GM19395 (cell line): ENCODE data around the gene CD276.

Experiments
- ATAC-seq: cut with Tn5 transposase; IDR thresholded peaks from one replicate; pipeline ENCODE4 v1.9.1; 2021; ENCODE audit warnings: mild to moderate bottlenecking, moderate library complexity; ENCODE audit not compliant: unreplicated experiment

CD276 gene

DNA sequence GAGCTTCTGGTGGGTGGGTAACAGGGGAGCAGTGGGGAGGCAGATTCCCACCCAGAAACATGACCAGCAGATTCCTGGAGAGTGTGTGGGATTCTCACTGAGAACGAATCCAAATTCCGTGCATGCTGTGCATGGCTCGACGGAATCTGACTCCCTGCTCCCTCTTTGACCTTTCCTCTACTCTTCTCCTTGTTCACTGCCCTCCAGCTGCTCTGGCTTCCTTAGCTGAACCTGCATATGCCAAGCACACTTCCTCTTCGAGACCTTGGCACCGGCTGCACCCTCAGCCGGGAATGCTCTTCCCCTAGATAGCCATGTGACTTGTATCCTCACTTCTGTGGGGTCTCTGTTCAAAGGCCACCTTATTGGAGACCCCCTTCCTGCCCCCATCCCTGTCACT is 62.7 kb downstream of the CD276 start:
- no peak for ATAC-seq

DNA sequence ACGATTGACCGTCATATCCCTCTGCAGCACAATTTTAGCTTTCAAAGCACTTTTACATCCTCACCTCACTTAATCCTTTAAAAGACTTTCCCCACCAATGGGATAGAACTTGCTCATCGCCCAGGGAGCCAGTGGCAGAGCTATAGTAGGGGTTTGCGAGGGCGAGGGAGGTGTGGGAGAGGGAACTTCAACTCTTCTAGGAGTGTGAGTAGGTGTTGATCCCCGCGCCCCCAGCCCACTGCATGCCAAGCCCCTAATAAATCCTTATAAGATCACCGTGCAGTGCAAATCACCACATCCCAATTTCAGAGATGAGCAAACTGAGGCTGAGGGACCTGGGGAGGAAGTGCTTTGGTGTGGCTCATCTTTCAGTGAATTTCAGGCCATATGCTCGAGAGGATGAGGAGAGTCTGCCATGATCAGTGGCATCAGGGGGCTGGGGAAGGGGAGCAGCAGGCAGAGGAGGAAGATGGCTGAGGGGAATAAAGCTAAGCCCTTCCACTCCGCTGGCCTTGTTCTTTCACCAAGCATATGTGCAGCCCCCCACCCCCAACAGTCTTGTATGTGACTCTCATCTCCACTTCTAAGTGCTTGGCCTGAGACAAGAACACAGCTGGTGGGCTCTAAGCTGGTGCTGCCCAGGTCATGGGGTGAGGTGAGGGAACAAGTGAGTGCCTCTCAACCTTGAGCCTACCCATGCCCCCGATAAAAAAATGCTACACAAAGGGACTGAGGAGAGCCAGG is 63.8 kb downstream of the CD276 start:
- ATAC-seq = no peak

DNA sequence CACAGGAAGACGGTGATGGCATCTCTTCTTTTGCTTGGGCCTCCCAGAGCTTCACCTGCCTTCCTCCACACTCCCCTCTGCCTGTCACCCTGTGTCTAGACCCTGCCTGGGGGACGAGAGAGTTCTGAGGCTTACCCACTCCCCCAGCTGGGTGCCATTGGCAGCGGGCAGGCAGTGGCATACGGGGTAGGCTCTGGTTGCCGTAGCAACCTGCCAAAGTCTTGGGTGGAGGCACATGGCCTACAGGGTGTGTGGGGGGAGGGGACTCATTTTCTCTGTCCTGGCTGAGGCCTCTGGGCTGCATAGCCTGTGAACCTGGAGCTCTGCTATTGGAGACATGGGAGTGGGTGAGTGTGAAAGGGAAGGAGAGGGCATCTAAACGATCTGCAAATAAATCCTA is 64.5 kb downstream of the CD276 start:
- ATAC-seq = no peak

DNA sequence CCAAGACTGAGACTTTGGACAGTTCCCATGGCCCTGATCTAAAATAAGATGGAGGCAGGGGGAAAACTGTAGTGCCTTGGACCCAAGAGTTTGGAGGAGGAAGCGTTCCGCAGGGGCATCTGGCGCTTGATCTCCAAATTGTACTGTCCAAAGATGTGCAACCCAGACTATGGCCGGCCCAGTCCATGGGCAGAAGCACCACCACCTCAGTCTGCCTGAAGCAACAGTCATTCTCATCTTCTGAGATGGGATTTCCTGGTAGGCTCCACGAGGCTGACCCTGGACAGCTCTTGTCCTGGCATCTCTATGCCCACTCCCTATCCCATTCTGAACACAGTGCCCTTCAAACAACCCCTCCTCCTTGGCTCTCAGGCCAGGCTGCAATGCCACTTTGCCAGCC is 65.3 kb downstream of the CD276 start:
- no peak for ATAC-seq

DNA sequence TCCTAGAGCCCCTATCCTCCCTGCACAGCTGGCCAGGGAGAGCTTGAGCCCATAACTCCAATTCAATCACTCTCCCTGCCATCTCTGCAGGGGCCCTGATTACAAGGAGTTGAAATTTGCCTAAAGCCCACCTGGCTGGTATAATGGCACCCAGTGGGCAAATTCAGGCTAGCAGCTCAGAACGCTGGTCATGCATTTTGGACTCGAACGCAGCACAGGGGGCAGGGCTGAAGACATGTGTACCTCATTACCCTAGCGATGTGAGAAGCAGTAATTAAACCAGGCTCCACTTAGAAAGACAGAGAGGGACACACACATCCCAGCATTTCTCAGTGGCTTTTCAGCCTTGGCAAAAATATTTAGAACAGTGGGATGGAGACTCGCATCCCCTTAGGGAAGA is 65.8 kb downstream of the CD276 start:
- no peak for ATAC-seq

DNA sequence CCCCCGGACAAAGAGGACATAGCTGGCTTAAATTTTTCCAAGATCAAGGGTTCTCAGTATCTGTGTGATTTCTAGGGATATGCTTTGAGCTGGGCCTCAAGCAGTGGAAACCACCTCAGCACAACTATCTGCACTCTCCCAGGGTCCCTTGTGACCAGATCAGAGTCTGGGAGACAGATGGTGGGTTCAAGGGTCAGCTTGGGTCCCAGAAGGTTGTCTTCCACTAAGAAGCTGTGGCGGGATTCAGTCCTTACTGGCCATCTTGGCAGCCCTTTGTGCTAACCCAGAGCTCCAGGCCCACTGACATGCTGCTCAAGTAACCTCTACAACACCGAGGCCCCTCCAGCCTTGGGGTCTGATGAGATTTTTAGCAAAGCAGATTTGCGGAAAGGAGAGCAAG is 66.3 kb downstream of the CD276 start:
- no peak for ATAC-seq

DNA sequence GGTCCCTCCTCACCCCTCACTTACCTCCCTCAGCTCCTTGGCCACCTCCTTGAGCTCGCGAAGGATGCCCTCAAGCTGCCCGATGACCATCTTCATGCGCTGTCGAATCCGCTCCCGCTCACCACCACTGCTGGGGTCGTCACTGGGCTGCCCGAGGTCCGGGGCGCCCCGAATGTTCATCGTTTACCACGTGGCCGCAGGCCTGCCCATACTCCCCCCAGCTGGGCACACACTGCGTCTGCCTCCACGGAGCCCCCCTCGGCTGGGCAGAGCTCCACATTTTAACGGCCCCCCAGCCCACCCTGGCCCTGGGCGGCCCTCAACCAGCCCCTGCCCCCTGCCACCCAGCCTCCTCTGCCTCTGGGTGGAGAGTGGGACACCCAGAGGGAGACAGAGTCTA is 66.8 kb downstream of the CD276 start:
- no peak for ATAC-seq

DNA sequence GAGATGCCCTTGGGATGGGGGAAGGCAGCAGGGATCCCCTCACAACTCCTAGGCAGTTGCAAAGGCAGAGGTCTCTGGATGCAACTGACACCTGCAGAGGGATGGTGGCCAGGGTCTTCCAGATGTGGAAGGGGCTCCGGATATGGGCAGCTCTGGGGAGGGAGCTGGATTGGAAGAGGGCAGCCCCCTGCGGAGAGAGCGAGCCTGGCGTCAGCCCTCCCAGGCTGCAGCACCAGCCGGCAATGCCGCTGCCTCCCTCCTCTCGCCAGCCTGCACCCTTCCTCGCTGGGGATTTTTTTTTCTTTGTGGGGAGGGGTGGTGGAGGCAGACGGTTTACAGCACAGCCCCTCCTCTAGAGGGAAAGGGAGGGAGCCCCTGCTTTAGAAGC is 67.3 kb downstream of the CD276 start:
- ATAC-seq = no peak

DNA sequence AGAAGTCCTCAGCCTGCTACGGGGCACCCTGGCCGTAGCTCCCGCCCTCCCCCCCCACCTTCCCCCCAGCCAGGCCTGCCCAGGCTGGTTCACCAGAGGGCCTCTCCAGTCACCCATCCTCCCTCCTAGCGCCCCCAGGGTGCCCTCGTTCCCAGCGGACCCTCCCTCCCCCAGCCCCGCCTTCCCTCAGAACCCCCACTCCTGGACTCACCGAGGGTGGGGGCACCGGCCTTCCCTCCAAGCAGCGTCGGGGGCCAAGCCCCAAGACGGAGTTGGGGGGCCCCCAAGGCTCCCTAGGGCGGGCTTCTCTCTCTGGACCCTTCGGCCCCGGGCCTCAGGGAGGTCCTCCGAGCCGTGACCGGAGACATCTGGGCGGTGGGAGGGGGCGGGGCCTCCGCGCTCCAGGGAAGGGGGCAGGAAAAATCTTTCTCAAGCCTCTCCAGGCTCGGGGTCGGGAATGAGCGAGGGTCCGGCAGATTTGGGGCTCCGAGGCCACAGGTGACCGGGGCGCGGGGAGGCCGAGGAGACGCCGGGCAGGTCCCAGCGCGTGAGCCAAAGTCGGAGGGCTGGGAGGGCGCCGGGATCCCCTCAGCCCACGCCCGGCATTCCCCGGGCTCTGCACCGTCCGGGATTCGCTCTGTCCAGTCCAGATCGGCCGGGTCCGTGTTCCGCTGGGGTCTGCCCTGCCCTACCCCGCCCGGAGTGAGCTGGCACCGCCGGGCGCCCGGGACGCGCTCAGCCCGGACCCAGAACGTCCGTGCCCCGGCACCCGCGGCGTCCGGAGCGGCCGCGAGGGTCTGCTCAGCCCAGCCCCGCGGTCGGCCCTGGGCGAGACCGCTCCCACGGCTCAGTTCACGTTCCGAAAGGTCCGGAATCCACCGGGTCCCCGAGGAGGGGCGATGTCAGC is 68.0 kb downstream of the CD276 start:
- ATAC-seq = no peak

DNA sequence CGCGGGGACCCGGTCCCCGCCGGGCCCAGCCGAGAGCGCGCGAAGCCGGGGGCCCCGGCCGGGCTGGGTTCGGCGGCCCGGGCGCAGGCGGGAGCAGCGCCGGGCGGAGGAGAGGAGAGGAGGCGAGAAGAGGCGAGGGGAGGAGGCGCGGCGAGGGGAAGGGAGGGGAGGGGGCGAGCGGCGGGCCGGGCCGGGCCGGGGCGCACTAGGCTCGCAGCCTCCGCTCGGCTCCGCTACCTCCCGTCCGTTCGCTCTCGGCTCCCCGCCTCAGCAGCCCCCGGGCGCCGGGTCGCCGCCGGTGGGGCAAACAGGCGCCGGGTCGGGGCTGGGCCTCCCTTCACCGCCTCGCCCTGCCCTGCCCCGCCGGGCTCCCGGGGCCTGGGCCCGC is 68.6 kb downstream of the CD276 start:
- ATAC-seq = no peak

DNA sequence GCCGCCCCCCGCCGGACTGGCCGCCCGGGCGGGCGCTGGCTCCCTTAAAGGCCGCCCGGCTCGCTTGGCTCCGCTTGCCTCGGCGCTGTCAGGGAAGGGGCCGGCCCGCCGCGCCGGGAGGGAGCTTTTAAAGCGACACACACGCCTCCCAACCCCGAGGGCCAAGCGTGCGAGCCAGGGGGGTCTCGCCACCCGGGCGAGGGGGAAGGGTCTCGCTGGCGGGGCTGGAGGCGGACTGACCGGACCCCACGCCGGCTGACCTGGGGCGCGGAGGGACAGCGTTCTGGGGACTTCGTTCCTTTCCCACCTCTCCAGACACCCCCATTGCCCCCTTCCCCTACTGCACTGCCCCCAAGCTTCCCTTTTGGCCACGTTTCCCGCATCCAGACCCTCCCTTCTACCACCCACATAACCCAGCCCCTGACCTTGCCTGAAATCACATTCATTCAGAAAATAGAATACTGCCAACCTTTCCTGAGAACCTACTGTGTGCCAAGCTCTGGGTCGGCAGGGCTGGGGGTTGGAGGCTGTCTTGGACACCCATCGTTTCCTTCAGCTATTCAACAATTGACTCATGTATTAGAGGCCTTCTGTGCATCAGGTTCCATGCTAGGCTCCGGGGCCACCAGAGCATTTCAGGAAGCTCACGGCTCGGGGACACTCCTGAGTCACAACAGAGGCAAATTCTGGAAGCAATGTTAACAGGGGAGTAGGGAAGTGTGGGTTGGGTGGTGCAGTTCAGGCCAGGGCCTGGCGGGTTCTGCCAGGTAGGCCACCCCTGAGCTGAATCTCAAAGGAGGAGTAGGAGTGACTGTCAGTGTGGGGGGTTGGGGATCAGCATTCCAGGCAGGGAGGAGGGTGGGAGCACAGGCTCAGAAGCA is 69.3 kb downstream of the CD276 start, which contains the start of gene INSYN1:
Gene INSYN1, minus strand, starts transcription at position 102 of the 881 bp plus-strand sequence. CDS start 2,221 bp downstream, outside the sequence.
- ATAC-seq = no peak

DNA sequence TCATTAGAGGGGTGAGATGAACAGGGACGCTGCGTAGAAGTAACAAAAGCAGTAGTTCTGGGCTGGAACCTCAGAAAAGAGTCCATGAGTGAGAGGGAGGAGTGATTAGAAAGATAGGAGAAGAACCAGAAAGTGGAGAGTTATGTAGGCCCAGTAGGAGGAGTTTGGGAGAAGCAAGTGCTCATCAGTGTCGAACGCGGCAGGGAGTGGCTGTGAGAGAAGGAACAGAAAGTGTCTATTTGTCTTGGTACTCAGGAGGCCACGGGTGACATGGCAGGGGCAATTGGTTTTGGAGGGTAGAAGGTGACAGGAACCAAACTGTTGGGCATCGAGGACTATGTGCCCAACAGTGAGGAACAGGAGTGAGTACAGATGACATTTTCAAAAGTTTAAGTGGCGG is 70.3 kb downstream of the CD276 start:
- no peak for ATAC-seq

DNA sequence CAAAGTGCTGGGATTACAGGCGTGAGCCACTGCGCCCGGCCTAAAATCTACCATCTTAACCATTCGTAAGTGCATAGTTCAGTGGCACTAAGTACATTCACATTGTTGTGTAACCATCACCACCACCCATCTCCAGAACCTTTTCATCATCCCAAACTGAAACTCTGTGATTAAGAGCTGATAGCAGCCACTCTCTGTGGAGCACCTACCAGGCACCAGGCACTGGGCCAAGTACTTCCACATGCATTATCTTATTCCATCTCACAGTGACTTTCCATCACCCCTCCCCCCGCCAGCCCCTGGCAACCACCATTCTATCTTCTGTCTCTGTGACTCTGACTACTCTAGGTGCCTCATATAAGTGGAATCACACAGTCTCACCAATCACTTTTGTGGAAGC is 71.3 kb downstream of the CD276 start:
- no peak for ATAC-seq

DNA sequence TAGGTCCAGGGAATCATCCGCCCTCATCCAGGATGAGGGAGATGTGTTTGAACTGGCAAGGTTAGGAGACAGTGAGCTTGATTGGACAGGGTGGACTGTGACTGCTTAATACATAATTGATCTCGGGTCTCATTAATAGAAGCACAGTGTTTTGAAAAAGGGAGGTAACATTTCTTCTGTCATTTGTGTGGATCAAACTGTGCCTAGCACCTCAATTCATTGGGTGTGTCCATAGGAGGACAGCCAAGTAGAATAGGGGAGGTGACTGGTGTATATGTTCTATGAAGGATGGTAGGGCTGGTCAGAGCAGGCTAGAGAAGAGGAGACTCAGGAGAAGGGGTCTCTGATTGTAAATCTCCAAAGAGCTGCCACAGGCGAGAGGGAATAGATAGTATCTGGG is 71.8 kb downstream of the CD276 start:
- no peak for ATAC-seq

DNA sequence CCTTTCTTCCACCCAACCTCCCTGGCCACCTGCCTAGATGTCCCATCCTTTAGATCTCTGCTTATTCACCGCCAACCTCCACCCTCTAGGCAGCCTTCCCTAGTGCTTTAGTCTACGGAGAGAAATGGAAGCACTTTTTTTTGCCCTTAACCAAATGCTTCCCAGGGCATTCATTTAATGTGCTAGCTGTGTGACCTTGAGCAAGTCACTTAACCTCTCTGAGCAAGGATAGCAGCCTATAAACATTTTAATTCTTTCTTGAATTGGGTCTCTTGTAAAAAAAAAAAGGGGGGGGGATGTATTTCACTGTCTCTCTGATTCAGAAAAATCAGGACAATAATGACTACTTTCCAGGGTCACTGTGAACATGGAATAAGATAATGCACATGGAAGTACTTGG is 72.2 kb downstream of the CD276 start:
- no peak for ATAC-seq

DNA sequence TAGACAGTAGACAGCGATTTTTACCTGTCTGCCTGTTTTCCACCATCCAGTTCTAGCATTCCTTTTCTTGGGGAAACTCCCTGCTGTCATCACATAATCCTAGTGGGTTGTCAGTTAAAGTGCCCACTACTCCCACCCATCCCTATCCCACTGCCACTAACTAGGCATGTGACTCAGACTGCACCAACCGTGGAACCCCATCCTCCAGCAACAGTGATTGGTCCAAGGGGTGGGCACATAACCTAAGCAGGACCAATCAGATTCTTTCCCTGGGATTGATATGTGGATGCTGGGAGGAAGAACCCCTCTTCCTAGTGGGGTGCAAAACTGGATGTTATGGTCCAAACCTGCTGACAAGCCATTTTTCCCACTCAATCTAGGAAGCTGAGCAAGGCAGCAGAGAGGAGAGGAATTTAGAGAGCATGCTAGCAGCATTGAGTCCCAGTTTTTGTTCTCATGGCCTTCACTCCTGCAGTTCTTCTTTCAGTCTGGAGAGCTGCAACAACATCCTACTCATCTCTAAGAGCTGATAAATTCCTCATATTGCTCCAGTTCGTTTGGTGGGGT is 72.8 kb downstream of the CD276 start:
- ATAC-seq = no peak

DNA sequence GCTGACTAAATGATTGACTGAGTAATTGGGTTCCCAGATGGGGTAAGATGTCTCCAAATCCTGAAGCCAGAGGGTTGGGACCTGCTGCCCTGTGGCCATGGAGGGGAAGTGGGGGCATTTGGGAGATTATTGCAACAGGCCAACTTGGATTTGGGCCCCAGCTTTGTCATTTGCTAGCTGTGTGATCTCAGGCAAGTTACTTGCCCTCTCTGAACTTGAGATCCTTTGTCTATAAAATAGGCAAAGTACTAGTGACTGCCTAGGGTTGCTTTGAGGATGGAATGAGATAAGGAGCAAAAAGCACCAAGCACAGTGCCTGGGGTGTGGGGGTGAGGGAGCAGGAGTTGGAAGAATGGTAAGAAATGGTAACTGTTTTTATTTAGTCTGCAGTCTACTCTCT is 73.4 kb downstream of the CD276 start:
- ATAC-seq = no peak

DNA sequence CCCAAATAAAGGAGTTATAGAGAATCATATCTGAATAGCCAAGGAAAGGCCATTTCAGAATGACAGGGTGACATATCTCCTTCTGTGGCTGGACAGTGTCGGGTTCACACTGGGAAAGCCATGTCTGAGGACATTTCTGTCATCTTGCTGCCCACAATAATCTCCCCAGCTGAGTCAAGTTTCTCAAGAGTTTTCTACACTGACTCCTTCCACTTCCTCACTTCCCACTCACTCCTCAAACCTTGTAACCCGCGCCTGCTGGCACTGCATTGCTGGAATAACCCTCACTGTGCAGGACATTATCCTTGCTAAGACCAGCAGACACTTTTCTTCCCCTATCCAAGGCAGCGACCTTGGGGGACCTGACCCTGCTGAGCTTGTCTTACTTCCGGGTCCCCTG is 74.3 kb downstream of the CD276 start:
- ATAC-seq = no peak

DNA sequence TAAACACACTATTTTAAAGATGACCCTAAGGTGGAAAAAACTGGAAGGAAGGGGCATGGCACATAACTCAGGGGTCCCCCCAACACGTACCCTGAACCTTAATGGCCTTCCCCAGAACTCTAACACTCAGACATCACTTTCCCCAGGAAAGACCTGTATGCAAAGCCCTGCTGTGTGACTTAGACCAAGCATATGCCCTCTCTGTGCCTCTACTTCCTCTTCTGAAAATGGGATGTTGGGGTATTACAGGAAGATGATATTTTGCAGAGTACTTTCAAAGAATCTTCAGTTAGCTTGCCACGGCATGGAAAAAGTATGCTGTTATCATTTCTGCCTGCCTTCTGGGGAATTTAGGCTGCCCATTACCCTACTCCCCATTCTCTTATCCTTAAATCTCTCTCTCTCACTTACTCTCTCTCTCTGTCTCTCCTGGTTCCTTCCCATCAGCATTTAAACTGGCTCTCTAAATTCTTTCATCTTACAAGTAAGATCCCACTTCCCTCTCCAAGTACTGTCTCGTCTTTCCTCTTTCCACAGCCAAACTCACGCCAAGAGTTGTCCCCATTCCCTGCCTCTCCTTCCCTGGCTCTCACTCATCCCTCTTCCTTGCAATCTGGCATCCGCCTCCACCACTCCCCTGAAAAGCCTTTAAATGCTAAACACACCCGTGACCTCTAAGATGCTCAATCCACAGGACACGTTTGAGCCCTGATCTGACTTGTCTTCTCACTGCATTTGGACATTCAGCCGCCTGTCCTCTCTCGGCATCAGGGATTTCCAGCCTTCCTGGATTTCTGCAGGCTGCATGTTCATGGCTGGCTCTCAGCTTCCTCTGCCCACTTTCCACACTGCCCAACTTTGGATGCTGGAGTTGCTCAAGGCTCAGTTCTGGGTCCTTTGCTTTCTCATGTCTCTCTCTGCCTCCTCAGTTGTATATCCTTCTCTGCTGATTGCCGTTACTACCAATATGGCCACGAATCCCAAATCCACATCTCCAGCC is 76.4 kb downstream of the CD276 start:
- ATAC-seq = no peak

DNA sequence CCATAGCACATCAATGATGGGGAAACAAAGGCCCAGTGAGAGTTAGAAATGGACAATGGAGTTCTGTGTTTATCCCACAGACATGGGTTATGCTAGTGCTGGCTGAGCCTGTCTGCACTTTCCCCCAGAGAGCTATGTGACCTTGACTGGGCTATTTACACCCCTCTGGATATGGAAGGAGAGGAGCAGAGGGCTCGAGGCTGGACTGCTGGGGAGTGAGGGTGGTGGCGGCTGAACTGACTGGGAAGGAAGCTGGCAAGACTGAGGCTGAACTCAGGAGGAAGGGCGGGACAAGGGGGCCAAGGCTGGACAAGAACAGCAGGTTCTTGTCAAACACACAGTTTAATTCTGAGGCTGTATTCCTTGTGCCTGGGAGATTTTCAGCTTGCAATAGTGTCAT is 79.7 kb downstream of the CD276 start:
- ATAC-seq = no peak
